Immature natural killer cell (primary cell): ENCODE measurements around the gene RAB3IL1. TPM values are rescaled to one million over a fixed set of nuclear protein-coding genes. Genes with fewer than 3 reads are reported as not detected.

ENCODE experiments used
- DNase-seq, 3 donors: peaks; one replicate each; pipeline ENCODE4 v3.0.0; 2022; ENCODE audit warnings: mixed read lengths in 1 of 3
- H3K27ac Mint-ChIP-seq, 6 donors: one replicate each; pipeline ENCODE4 v1.8.0; 2020; ENCODE audit warnings: mixed read lengths in 6 of 6, mild to moderate bottlenecking in 5 of 6, inconsistent platforms in 4 of 6, moderate library complexity in 3 of 6
- H3K27me3 Mint-ChIP-seq, 3 donors: one replicate each; pipeline ENCODE4 v1.8.0; 2020 to 2021; ENCODE audit warnings: low read depth in 3 of 3, mild to moderate bottlenecking in 3 of 3, mixed read lengths in 3 of 3, moderate library complexity in 3 of 3, inconsistent platforms in 1 of 3
- H3K36me3 Mint-ChIP-seq, 3 donors: one replicate each; pipeline ENCODE4 v1.8.0; 2020; ENCODE audit warnings: mixed read lengths in 3 of 3, inconsistent platforms in 2 of 3, mild to moderate bottlenecking in 2 of 3
- H3K4me1 Mint-ChIP-seq, 2 donors: one replicate each; pipeline ENCODE4 v1.8.0; 2020; ENCODE audit warnings: inconsistent platforms in 2 of 2, mild to moderate bottlenecking in 2 of 2, mixed read lengths in 2 of 2, moderate library complexity in 1 of 2
- H3K4me3 Mint-ChIP-seq, 5 donors: one replicate each; pipeline ENCODE4 v1.8.0; 2020; ENCODE audit warnings: mild to moderate bottlenecking in 5 of 5, mixed read lengths in 5 of 5, inconsistent platforms in 3 of 5, moderate library complexity in 3 of 5
- H3K9me3 Mint-ChIP-seq, 6 donors: one replicate each; pipeline ENCODE4 v1.8.0; 2020; ENCODE audit warnings: mild to moderate bottlenecking in 6 of 6, mixed read lengths in 6 of 6, inconsistent platforms in 4 of 6, moderate library complexity in 3 of 6
- polyA plus RNA-seq, 3 donors: library from polyadenylated mRNA; unstranded; fragments of 300-500 nt; fragmentation: Illumina TruSeq; gene quantifications; one replicate each; pipeline ENCODE4 v1.2.3, GENCODE V29; 2021

Gene RAB3IL1
- polyA plus RNA-seq, 3 donors from 2014 or later: not detected

GRCh38 chr11:61874377-61874809, 43.0 kb downstream of the RAB3IL1 start:
- peak overlapping the region in 1 of 6 donors; percentile 88 for H3K27ac Mint-ChIP-seq
- peaks cover 6 to 8% of the 10 kb centered on the region in 2 donors for H3K4me1 Mint-ChIP-seq
- H3K36me3 Mint-ChIP-seq: no peaks in the 10 kb centered on the region
- H3K4me3 Mint-ChIP-seq: no peak overlapping the region
- H3K27me3 Mint-ChIP-seq: peaks cover 0 to 6% (median 1%) of the 10 kb centered on the region in 3 donors
- no peak for DNase-seq
- H3K9me3 Mint-ChIP-seq: no peaks in the 10 kb centered on the region

GRCh38 chr11:61873588-61874376, 43.6 kb downstream of the RAB3IL1 start:
- no peaks in the 10 kb centered on the region for H3K36me3 Mint-ChIP-seq
- H3K27ac Mint-ChIP-seq: peak overlapping the region in 1 of 6 donors; percentile 88
- no peak for DNase-seq
- H3K27me3 Mint-ChIP-seq: peaks cover 0 to 6% (median 1%) of the 10 kb centered on the region in 3 donors
- H3K4me3 Mint-ChIP-seq: no peak overlapping the region
- H3K9me3 Mint-ChIP-seq: no peaks in the 10 kb centered on the region
- H3K4me1 Mint-ChIP-seq: peaks cover 6 to 8% of the 10 kb centered on the region in 2 donors

- Mint-ChIP-seq H3K4me3 (no peak overlapping the region), H3K4me1 (peaks cover 6 to 8% of the 10 kb centered on the region in 2 donors), H3K9me3 (no peaks in the 10 kb centered on the region), H3K27me3 (peaks cover 0 to 5% (median 1%) of the 10 kb centered on the region in 3 donors), H3K36me3 (no peaks in the 10 kb centered on the region), H3K27ac (no peak overlapping the region)
- DNase-seq: no peak
These were observed 44.3 kb downstream of the RAB3IL1 start for GRCh38 chr11:61872935-61873565.

- peaks cover 0 to 5% (median 1%) of the 10 kb centered on the region in 3 donors for H3K27me3 Mint-ChIP-seq
- H3K4me3 Mint-ChIP-seq: peak overlapping the region in 3 of 5 donors; percentile 46 to 75 (median 68)
- H3K9me3 Mint-ChIP-seq: no peaks in the 10 kb centered on the region
- peaks cover 6 to 8% of the 10 kb centered on the region in 2 donors for H3K4me1 Mint-ChIP-seq
- H3K27ac Mint-ChIP-seq: no peak overlapping the region
- no peaks in the 10 kb centered on the region for H3K36me3 Mint-ChIP-seq
- DNase-seq: peak; percentile 31 to 53 (median 51)
These were observed 46.2 kb downstream of the RAB3IL1 start for GRCh38 chr11:61871158-61871597.

- peaks cover 6 to 8% of the 10 kb centered on the region in 2 donors for H3K4me1 Mint-ChIP-seq
- peak overlapping the region in 1 of 5 donors; percentile 75 for H3K4me3 Mint-ChIP-seq
- H3K36me3 Mint-ChIP-seq: peaks cover 0 to 3% (median 0%) of the 10 kb centered on the region in 3 donors
- DNase-seq: no peak
- no peak overlapping the region for H3K27ac Mint-ChIP-seq
- peaks cover 0 to 5% (median 1%) of the 10 kb centered on the region in 3 donors for H3K27me3 Mint-ChIP-seq
- H3K9me3 Mint-ChIP-seq: no peaks in the 10 kb centered on the region
These were observed 46.8 kb downstream of the RAB3IL1 start for GRCh38 chr11:61870541-61871031.

- Mint-ChIP-seq H3K36me3 (peaks cover 0 to 7% (median 0%) of the 10 kb centered on the region in 3 donors), H3K27me3 (peaks cover 0 to 5% (median 1%) of the 10 kb centered on the region in 3 donors), H3K27ac (no peak overlapping the region), H3K4me3 (no peak overlapping the region), H3K9me3 (no peaks in the 10 kb centered on the region), H3K4me1 (peaks cover 6 to 8% of the 10 kb centered on the region in 2 donors)
- no peak for DNase-seq
These were observed 47.5 kb downstream of the RAB3IL1 start for GRCh38 chr11:61869708-61870451.

- Mint-ChIP-seq H3K27ac (no peak overlapping the region), H3K36me3 (peaks cover 0 to 10% (median 0%) of the 10 kb centered on the region in 3 donors), H3K9me3 (no peaks in the 10 kb centered on the region), H3K27me3 (peaks cover 0 to 3% (median 1%) of the 10 kb centered on the region in 3 donors), H3K4me1 (peaks cover 6 to 8% of the 10 kb centered on the region in 2 donors), H3K4me3 (no peak overlapping the region)
- no peak for DNase-seq
These were observed 48.0 kb downstream of the RAB3IL1 start for GRCh38 chr11:61869429-61869707.

GRCh38 chr11:61868571-61869428, 48.6 kb downstream of the RAB3IL1 start:
- Mint-ChIP-seq H3K27me3 (peaks cover 0 to 1% (median 1%) of the 10 kb centered on the region in 3 donors), H3K4me3 (no peak overlapping the region), H3K9me3 (no peaks in the 10 kb centered on the region), H3K27ac (no peak overlapping the region), H3K36me3 (peaks cover 0 to 10% (median 0%) of the 10 kb centered on the region in 3 donors), H3K4me1 (peaks cover 6 to 8% of the 10 kb centered on the region in 2 donors)
- no peak for DNase-seq

GRCh38 chr11:61866958-61867343, 50.4 kb downstream of the RAB3IL1 start:
- Mint-ChIP-seq H3K27me3 (peaks cover 0 to 1% (median 0%) of the 10 kb centered on the region in 3 donors), H3K27ac (no peak overlapping the region), H3K4me3 (no peak overlapping the region), H3K9me3 (no peaks in the 10 kb centered on the region), H3K36me3 (peaks cover 0 to 10% (median 0%) of the 10 kb centered on the region in 3 donors), H3K4me1 (peaks cover 6 to 8% of the 10 kb centered on the region in 2 donors)
- no peak for DNase-seq

- DNase-seq: no peak
- peaks cover 0 to 1% (median 0%) of the 10 kb centered on the region in 3 donors for H3K27me3 Mint-ChIP-seq
- H3K36me3 Mint-ChIP-seq: peaks cover 0 to 10% (median 0%) of the 10 kb centered on the region in 3 donors
- H3K4me3 Mint-ChIP-seq: no peak overlapping the region
- H3K9me3 Mint-ChIP-seq: no peaks in the 10 kb centered on the region
- peaks cover 6 to 7% of the 10 kb centered on the region in 2 donors for H3K4me1 Mint-ChIP-seq
- no peak overlapping the region for H3K27ac Mint-ChIP-seq
These were observed 51.0 kb downstream of the RAB3IL1 start for GRCh38 chr11:61866231-61866957.

GRCh38 chr11:61864814-61865775, 52.3 kb downstream of the RAB3IL1 start:
- H3K27ac Mint-ChIP-seq: no peak overlapping the region

More at GRCh38 chr11:61864814-61865775, 52.3 kb downstream of the RAB3IL1 start:
- Mint-ChIP-seq H3K9me3 (no peaks in the 10 kb centered on the region), H3K27me3 (no peaks in the 10 kb centered on the region), H3K4me3 (no peak overlapping the region), H3K36me3 (peaks cover 0 to 10% (median 4%) of the 10 kb centered on the region in 3 donors), H3K4me1 (no peaks in the 10 kb centered on the region)
- DNase-seq: no peak
